Activated CD4-positive, alpha-beta T cell treated with anti-CD3 and anti-CD28 coated beads, Interleukin-2, amount 50 U/mL, for 1 hour (primary cell): ENCODE data around the gene CST7.
"Not testable (repeated sequence)": the region's sequence is repeated elsewhere in the genome, so short reads cannot be mapped to it uniquely, and the experiment has no call there.

Experiments used
- DNase-seq: peaks from one replicate; pipeline ENCODE4 v3.0.0-alpha.2; 2020

Gene CST7

GRCh38 chr20:24929867-24930723 is 19.0 kb upstream of the CST7 start:
- DNase-seq = not testable (repeated sequence)

- DNase-seq = not testable (repeated sequence)
Measured at GRCh38 chr20:24930724-24931688, 18.1 kb upstream of the CST7 start.

GRCh38 chr20:24931893-24932292 is 17.2 kb upstream of the CST7 start:
- DNase-seq = not testable (repeated sequence)

- DNase-seq = no peak
Measured at GRCh38 chr20:24933266-24933908, 15.7 kb upstream of the CST7 start.

- no peak for DNase-seq
Measured at GRCh38 chr20:24934101-24934661, 14.9 kb upstream of the CST7 start.

GRCh38 chr20:24934716-24935115 is 14.4 kb upstream of the CST7 start:
- no peak for DNase-seq

- DNase-seq = no peak
Measured at GRCh38 chr20:24935140-24935539, 13.9 kb upstream of the CST7 start.

GRCh38 chr20:24935766-24936525 is 13.1 kb upstream of the CST7 start:
- DNase-seq = no peak

GRCh38 chr20:24936526-24937407 is 12.3 kb upstream of the CST7 start:
- no peak for DNase-seq

GRCh38 chr20:24937579-24937978 is 11.5 kb upstream of the CST7 start:
- DNase-seq = no peak

GRCh38 chr20:24938498-24938897 is 10.6 kb upstream of the CST7 start:
- DNase-seq = no peak

- no peak for DNase-seq
Measured at GRCh38 chr20:24939036-24939435, 10.0 kb upstream of the CST7 start.

GRCh38 chr20:24942679-24943078 is 6.4 kb upstream of the CST7 start:
- no peak for DNase-seq

GRCh38 chr20:24943196-24943595 is 5.9 kb upstream of the CST7 start:
- DNase-seq = no peak

GRCh38 chr20:24943731-24944130 is 5.3 kb upstream of the CST7 start:
- DNase-seq = no peak

GRCh38 chr20:24946376-24946775 is 2.7 kb upstream of the CST7 start:
- DNase-seq = not testable (repeated sequence)

- not testable (repeated sequence) for DNase-seq
Measured at GRCh38 chr20:24948396-24948938, 602 bp upstream of the CST7 start.

- no peak for DNase-seq
Measured at GRCh38 chr20:24949756-24950127, 673 bp downstream of the CST7 start.

- no peak for DNase-seq
Measured at GRCh38 chr20:24950128-24950835, 1.2 kb downstream of the CST7 start.
